Activated CD8-positive, alpha-beta memory T cell treated with anti-CD3 and anti-CD28 coated beads, Interleukin-2, amount 50 U/mL, for 1 hour (primary cell): ENCODE data around the gene SLC35E2B.
A peak's percentile ranks its signal among the peaks of the same experiment; 100 is the strongest.

Source experiments
- DNase-seq: peaks from one replicate; pipeline ENCODE4 v3.0.0-alpha.2; 2020; ENCODE audit errors: extremely low read depth

The SLC35E2B gene

GRCh38 chr1:1624443-1625403, 67.9 kb downstream of the SLC35E2B start:
- DNase-seq = no peak

DNA sequence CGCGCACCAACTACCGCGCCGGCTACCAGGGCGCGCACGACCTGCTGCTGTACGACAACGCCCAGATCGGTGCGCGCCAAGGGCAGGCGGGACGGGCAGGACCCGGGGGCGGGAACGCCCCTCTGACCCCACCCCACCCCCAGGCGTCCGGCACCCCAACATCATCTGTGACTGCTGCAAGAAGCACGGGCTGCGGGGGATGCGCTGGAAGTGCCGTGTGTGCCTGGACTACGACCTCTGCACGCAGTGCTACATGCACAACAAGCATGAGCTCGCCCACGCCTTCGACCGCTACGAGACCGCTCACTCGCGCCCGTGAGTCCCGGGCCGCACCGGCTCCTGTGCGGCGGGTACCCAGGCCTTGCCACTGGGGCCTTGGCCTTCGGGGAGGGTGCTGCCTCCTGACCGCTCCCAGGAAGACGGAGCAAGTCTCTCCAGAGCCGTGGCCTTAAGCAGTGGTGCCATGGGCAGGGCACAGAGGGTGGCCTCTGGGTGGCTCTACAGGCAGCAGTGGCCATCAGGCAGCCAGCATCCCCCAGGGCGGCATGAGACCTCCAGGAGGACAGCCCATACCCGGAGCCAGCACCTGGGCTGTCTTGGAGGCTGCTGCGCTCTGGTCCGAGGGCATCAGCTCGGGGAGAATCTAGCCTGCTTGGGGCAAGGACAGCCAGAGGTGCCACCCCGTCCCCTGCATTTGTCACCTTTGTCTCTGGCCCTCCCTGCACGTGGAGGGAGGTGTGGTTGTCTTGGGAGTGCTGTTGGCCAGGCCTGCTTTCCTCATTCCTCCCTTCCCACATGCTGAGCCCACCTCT, 68.8 kb downstream of the SLC35E2B start:
- no peak for DNase-seq

DNA sequence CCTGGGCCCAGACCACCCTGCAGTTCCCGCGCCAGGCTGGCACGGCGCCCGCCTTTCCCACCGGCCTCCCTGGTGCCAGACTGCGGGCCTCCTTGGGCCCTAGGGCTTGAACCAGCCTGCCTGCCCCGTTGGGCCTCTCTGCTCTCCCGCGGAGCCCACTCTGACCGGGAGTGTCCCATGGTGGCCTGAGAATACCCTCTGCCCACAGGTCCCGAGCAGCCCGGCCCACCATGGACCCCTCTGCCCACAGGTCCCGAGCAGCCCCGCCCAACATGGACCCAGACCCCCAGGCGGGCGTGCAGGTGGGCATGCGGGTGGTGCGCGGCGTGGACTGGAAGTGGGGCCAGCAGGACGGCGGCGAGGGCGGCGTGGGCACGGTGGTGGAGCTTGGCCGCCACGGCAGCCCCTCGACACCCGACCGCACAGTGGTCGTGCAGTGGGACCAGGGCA, 69.4 kb downstream of the SLC35E2B start:
- DNase-seq = no peak

DNA sequence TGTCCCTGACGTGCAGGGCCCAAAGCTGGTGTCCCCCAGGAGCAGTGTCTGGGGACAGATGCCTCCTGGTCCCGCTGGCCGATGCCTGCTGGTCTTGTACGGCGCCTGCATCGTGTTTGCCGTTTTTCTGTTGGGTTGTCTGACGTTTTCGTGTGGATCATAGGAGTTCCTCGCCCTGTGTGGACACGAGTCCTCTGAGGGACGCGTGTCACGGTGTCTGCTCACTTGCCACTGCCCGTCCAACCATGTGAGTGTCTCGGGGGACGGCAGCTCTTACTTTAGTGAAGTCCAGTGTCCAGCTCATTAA, 69.9 kb downstream of the SLC35E2B start:
- DNase-seq = no peak

DNA sequence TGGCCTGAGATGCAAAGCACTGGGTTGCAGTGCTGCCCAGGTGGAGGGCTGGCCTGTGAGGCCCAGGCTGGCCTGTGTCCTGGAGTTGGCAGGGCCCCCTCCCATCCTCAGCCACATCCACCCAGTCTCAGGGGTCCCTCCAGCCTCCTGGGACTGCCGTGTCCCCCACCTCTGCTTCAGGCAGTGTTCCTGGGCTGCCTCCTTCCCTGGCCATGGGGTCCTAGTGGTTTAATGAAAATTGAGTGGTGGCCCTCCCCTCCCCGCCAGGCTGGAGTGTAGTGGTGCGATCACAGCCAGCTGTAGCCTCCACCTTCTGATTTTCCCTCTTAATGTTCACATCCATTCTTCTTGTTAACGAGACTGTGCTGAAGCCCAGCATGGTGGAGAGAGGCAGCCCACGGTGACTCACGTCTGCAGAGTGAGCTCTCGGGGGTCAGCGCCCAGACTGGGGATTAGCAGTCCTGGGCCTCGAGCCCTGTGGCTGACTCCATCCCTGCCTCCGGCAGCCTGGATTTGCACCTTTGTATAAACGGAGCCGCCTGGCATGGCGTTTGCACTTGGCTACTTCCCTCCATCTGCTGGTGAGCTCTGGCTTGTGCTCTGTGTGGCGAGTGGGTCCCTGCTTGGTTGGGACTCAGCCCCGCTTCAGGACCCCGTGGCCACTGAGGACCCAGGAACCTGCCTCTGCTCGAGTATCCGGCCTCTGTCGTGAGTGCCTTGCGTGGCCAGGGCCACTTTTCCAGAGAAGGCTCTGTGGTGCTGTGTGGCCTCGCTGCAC, 70.4 kb downstream of the SLC35E2B start:
- no peak for DNase-seq

GRCh38 chr1:1621173-1622009, 71.2 kb downstream of the SLC35E2B start:
- no peak for DNase-seq

DNA sequence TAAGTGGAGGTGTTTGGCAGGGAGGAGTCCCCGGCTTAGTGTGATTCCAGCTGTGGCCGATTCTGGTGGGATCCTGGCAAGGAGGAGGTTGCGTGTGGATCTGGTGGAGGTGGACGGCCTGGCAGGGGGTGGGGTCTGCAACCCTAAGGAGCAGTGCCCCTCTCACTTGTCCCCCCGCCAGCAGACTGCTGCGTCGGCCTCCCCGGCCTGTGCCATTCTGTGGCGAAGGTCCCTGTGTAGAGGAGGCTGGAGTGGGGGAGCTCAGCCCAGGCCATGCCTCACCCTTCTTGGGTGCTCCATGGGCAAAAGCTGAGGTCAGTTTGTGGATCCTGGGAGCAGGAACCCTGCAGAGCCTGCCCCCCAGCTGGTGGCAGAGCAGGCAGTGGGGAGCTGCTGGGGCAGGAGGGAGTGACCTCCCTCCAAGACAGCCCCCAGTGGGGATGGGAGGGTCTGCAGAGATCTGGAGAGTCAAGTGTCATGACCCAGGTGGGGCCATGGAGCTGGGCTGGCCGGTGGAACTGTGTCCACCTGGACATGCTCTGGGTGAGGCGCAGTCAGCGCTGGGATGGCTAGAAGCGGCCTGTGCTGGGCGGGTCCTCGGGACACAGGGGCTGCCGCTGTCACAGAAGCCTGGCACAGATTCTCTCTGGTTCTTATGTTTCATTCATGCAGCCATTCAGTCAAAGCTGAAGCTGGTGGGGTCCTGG, 72.0 kb downstream of the SLC35E2B start:
- no peak for DNase-seq

DNA sequence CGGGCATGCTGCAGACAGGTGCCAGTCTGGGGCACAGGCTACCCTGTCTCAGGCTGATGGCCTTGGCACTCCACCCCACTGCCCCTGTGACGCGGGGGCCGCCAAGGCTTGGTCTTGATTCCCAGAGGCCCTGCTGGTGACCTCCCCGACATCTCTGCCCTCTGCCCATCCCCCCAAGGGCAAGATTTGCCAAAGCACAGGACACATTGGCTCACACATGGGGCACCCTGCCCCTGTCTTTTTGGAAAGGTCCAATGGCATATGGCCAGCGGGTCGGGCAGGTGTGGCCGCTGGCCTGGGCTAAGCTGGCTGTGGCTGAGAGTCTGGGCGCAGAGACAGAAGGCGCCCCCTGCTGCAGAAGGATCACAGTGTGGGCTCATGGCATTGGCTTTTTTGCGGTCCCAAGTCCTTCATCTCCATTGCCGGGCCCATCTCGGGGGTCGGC, 72.7 kb downstream of the SLC35E2B start:
- DNase-seq = no peak

- DNase-seq = no peak
These were observed 74.1 kb downstream of the SLC35E2B start for GRCh38 chr1:1618396-1619068.

DNA sequence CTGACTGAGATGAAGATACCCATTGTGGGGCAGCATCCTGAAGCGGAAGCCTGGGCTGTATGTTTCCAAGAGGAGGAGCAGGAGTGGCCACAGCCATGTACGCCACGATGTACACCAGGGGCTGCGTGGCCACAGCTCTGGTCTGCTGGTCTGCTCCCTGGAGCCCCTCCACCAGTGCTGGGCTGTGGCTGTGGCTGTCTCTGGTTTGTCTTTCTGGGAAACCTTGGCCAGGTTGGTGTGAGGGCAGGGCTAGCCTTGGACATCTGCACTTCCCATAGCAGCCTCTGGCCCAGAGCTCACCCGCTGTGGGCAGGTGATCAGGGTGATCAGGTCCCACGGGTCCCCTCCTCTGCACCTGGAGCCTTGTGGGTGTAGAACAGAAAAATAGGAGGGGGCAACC, 74.7 kb downstream of the SLC35E2B start:
- DNase-seq = no peak

GRCh38 chr1:1617516-1617915, 75.1 kb downstream of the SLC35E2B start:
- DNase-seq = no peak

- no peak for DNase-seq
These were observed 75.8 kb downstream of the SLC35E2B start for GRCh38 chr1:1616838-1617237.

DNA sequence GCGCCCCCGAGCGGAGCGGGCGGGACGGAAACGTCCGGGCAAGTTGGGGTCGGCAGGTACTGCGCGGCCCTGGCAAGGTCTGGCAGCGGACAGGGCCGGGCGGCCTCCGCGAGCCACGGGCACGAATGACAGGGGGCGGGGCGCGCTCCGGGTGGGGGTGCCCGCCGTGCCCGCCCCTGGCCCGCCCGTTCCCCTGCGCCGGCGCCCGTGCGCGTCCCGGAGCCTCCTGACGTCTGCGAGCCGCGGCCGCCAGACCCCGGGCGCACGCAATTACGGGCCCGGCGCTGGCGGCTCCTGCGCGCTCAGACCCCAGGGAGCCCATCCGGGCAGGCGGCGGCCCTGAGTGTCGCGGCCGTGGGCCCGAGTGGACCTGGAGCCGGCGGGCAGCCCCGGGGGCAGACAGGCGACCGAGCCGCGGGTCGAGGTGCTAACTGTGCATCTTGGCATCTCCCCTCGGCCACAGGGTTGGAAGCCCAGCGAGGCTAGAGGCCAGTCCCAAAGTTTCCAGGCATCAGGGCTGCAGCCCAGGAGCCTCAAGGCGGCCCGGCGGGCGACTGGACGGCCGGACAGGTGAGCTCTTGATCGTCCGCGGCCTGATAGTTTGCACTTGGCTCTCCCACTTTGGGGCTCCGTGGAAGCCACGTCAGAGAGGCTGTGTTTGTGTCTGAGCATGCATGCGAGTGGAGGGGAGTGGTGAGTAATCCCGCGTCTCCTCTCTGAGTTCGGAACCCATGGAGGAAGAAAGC, 76.4 kb downstream of the SLC35E2B start:
- DNase-seq = no peak

GRCh38 chr1:1615256-1616044, 77.1 kb downstream of the SLC35E2B start, which contains the start of gene MIB2:
MIB2 (plus strand) TSS chr1:1615500; CDS start chr1:1623453, 7,953 bp downstream.
- peak; percentile 94 for DNase-seq

DNA sequence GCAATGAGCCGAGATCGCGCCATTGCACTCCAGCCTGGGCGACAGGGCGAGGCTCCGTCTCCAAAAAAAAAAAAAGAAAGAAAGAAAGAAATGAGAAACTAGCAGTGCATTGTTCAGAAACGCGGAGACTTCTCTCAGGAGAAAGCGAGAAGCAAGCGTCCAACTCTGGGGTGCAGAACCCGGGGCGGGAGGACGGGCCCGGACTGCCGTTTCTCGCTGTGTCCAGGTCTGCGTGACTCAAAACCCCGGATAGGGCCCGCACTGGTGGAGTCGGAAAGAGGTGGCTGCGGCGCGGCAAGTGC, 77.7 kb downstream of the SLC35E2B start:
- DNase-seq = no peak

DNA sequence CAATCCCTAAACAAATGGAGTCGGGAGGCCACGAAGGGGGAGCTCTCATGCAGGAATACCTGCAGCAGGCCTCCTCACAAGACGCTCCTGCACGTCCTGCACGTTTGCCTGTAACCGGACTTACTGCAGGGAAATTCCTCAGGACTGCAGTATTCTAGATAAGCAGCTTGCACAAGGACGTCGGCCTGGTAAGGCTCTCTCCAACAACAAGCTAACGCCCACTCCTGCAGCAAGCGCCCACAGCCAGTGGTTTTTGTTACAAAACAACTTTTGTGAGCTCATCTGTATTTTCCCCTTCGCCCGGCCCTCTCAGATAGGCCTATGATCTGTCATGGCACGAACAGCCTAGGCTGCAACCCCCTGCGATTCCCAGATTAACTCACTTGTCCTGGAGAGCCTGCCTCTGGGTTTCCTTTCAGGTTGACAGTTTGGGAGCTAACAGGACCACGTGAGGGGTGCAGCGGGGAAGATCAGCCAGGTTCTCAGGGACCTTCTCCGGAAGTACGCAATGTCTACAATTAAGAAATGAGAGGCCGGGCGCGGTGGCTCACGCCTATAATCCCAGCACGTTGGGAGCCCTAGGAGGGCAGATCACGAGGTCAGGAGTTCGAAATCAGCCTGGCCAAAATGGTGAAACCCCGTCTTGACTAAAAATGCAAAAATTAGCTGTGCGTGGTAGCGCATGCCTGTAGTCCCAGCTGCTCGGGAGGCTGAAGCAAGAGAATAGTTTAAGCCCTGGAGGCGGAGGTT, 78.2 kb downstream of the SLC35E2B start:
- peak; percentile 61 for DNase-seq

DNA sequence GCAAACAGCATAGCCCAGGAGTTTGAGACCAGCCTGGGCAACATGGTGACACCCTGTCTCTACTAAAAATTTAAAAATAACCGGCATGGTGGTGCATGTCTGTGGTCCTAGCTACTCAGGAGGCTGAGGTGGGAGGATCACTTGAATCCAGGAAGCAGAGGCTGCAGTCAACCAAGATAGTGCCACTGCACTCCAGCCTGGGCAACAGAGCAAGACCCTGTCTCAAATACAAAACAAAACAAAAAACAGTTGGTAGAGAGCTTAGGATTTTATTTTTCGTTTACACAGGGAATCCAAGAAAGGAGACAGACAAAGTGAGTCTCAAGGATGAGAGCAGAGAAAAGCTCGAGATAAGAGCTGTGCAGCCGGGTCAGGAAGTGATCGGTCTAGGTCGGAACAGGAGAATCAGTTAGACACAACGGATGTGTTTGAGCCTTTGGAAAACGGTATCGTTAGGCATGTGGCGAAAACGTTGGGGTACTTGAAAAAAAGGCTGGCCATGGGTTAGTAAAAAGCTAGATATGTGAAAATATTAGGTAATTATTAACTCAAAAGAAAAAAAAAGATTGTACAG, 79.0 kb downstream of the SLC35E2B start:
- DNase-seq = no peak

- no peak for DNase-seq
These were observed 80.5 kb downstream of the SLC35E2B start for GRCh38 chr1:1612104-1612400.
